Vagina (tissue), 2 donors: Measurements from ENCODE around the gene PKD1.

Experiments used
- POLR2A ChIP-seq, 2 donors: fragments of 450-650 bp; IDR thresholded peaks; one replicate each; pipeline ENCODE4 v1.6.1; 2017; ENCODE audit warnings: antibody characterized with exemption in 2 of 2, mild to moderate bottlenecking in 2 of 2, moderate library complexity in 2 of 2
- POLR2AphosphoS5 ChIP-seq, 2 donors: sonication (generic); formaldehyde crosslinking; IDR thresholded peaks; one replicate each; pipeline ENCODE4 v1.9.0; 2017; ENCODE audit warnings: antibody characterized with exemption in 2 of 2, mild to moderate bottlenecking in 2 of 2, low read depth in 1 of 2; ENCODE audit not compliant: insufficient read depth in 1 of 2
- TF ChIP-seq, protein P1 (sequence below), 3 experiments: fragments of 450-650 bp in 2 of 3; fragments of 200-600 bp in 1 of 3; sonication (generic) in 1 of 3; IDR thresholded peaks; one replicate each; pipeline ENCODE4 v1.5.1; 2017 to 2019; ENCODE audit warnings: antibody characterized with exemption in 3 of 3, mild to moderate bottlenecking in 2 of 3, moderate library complexity in 2 of 3

DNA sequence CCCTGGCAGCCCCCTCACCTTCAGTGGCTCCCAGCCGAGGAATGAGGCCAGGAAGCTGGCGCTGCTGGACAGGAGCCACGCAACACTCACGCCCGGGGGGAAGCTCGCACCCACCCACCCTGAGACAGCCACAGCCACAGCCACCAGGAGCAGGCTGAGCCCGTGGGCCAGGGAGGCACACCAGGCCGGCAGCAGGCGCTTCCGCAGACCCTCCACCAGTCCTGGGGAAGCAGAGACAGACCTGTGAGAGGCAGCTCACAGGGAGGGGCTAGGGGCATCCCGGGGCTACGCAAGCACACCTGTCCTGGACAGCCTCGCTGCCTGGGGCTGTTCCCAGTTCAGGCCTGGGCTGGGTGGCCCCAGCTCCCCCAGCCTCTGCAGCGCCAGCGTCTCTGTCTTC is 41.9 kb downstream of the PKD1 start:
- no peak for TF ChIP-seq POLR2AphosphoS5 (IDR thresholded peaks at IDR 0.05; ENCODE audit: insufficient read depth in 1 of 2, low read depth in 1 of 2)
- no peak for TF ChIP-seq POLR2A (IDR thresholded peaks at IDR 0.05)
- TF ChIP-seq, protein P1, sequence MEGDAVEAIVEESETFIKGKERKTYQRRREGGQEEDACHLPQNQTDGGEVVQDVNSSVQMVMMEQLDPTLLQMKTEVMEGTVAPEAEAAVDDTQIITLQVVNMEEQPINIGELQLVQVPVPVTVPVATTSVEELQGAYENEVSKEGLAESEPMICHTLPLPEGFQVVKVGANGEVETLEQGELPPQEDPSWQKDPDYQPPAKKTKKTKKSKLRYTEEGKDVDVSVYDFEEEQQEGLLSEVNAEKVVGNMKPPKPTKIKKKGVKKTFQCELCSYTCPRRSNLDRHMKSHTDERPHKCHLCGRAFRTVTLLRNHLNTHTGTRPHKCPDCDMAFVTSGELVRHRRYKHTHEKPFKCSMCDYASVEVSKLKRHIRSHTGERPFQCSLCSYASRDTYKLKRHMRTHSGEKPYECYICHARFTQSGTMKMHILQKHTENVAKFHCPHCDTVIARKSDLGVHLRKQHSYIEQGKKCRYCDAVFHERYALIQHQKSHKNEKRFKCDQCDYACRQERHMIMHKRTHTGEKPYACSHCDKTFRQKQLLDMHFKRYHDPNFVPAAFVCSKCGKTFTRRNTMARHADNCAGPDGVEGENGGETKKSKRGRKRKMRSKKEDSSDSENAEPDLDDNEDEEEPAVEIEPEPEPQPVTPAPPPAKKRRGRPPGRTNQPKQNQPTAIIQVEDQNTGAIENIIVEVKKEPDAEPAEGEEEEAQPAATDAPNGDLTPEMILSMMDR (IDR thresholded peaks at IDR 0.05): no peak
